A549 treated with CpdA at 1 μM for 4 hours (cell line): ENCODE data around the gene LENG1. TPM values are rescaled to one million over a fixed set of nuclear protein-coding genes. Genes with fewer than 3 reads are reported as not detected.

Experiments used
- total RNA-seq: library from RNA; stranded (reverse); fragments of 200-300 nt; extraction: Qiagen RNA extraction; gene quantifications from 5 replicates; pipeline ENCODE4 v1.2.3, GENCODE V29; 2022; ENCODE audit warnings: low read depth

The LENG1 gene
- 6.7 to 9.8 TPM (median 9.1 TPM) in 5 replicates for total RNA-seq

GRCh38 chr19:54159352-54160181, at the start of gene LENG1:
Gene LENG1 (minus strand): TSS chr19:54159721. CDS start chr19:54159695, 26 bp downstream.

GRCh38 chr19:54191011-54191810, 31.7 kb upstream of the LENG1 start, which contains the start of gene TSEN34:
Gene TSEN34 (plus strand): TSS chr19:54191308. CDS start chr19:54191365, 57 bp downstream.

GRCh38 chr19:54189145-54189734, 29.7 kb upstream of the LENG1 start, which contains the start of gene MBOAT7:
Gene MBOAT7 (minus strand): TSS chr19:54189580. CDS start chr19:54188508, 1,072 bp downstream.

GRCh38 chr19:54172471-54173358, 13.2 kb upstream of the LENG1 start, which contains the start of gene TMC4:
Gene TMC4 (minus strand): TSS chr19:54173160. CDS start chr19:54173117, 43 bp downstream.

GRCh38 chr19:54137699-54138488, 21.6 kb downstream of the LENG1 start, which contains the start of gene CNOT3:
Gene CNOT3 (plus strand): TSS chr19:54137762. CDS start chr19:54142979, 5,217 bp downstream.

GRCh38 chr19:54115109-54116063, 44.1 kb downstream of the LENG1 start, which contains the start of the genes PRPF31 and TFPT:
Gene PRPF31 (plus strand): TSS chr19:54115754. CDS start chr19:54118279, 2,525 bp downstream.
Gene TFPT (minus strand): TSS chr19:54115657. CDS start chr19:54115269, 388 bp downstream.

Other genes starting within 250 kb of the LENG1 start
- gene CACNG8, start 196.8 kb downstream of the LENG1 start, total RNA-seq: 1.2 to 1.9 TPM (median 1.7 TPM) in 5 replicates
- 9.7 to 13.4 TPM (median 10.8 TPM) in 5 replicates for gene CACNG6, start 168.1 kb downstream of the LENG1 start, total RNA-seq
- 0.35 to 0.81 TPM (median 0.79 TPM) in 4 of 5 replicates, not detected in the other for gene VSTM1, start 95.8 kb downstream of the LENG1 start, total RNA-seq
- not detected in 5 replicates for gene TARM1, start 78.4 kb downstream of the LENG1 start, total RNA-seq
- gene OSCAR, start 58.9 kb downstream of the LENG1 start, total RNA-seq: 0.21 to 0.51 TPM (median 0.30 TPM) in 5 replicates
- 194 to 262 TPM (median 237 TPM) in 5 replicates for gene NDUFA3, start 56.9 kb downstream of the LENG1 start, total RNA-seq
- 21.9 to 25.5 TPM (median 23.0 TPM) in 5 replicates for gene TFPT, start 44.1 kb downstream of the LENG1 start, total RNA-seq
- gene PRPF31, start 44.0 kb downstream of the LENG1 start, total RNA-seq: 112 to 122 TPM (median 116 TPM) in 5 replicates
- 60.9 to 77.0 TPM (median 70.0 TPM) in 5 replicates for gene CNOT3, start 22.0 kb downstream of the LENG1 start, total RNA-seq
- 0.24 to 1.5 TPM (median 1.3 TPM) in 5 replicates for gene TMC4, start 13.4 kb upstream of the LENG1 start, total RNA-seq
- 126 to 174 TPM (median 157 TPM) in 5 replicates for gene MBOAT7, start 29.9 kb upstream of the LENG1 start, total RNA-seq
- gene TSEN34, start 31.6 kb upstream of the LENG1 start, total RNA-seq: 80.8 to 131 TPM (median 123 TPM) in 5 replicates
- gene RPS9, start 41.1 kb upstream of the LENG1 start, total RNA-seq: 2,035 to 2,508 TPM (median 2,323 TPM) in 5 replicates
- 0.05 to 0.11 TPM (median 0.06 TPM) in 3 of 5 replicates, not detected in the others for gene LILRB3, start 63.3 kb upstream of the LENG1 start, total RNA-seq
- gene LILRA6, start 83.1 kb upstream of the LENG1 start, total RNA-seq: 0.03 to 0.07 TPM in 2 of 5 replicates, not detected in the others
- gene LILRB5, start 97.6 kb upstream of the LENG1 start, total RNA-seq: 0.03 to 0.06 TPM in 2 of 5 replicates, not detected in the others
- 0.14 TPM in 1 of 5 replicates, not detected in the others for gene LILRB2, start 121.4 kb upstream of the LENG1 start, total RNA-seq
- not detected in 5 replicates for gene LILRA5, start 153.4 kb upstream of the LENG1 start, total RNA-seq
- gene LILRA4, start 179.4 kb upstream of the LENG1 start, total RNA-seq: not detected in 5 replicates
- 0.08 to 0.12 TPM in 2 of 5 replicates, not detected in the others for gene LAIR1, start 205.2 kb upstream of the LENG1 start, total RNA-seq